GM12872 (cell line): ENCODE data around the gene IRF7.

Experiments used
- TF ChIP-seq, protein P1 (sequence below): IDR thresholded peaks from 3 replicates; pipeline ENCODE4 v1.5.1; 2011; ENCODE audit warnings: low read depth, mild to moderate bottlenecking, low read length, moderate library complexity; ENCODE audit not compliant: insufficient read depth

The IRF7 gene

GRCh38 chr11:623349-623869, 7.7 kb upstream of the IRF7 start:
- TF ChIP-seq, protein P1, sequence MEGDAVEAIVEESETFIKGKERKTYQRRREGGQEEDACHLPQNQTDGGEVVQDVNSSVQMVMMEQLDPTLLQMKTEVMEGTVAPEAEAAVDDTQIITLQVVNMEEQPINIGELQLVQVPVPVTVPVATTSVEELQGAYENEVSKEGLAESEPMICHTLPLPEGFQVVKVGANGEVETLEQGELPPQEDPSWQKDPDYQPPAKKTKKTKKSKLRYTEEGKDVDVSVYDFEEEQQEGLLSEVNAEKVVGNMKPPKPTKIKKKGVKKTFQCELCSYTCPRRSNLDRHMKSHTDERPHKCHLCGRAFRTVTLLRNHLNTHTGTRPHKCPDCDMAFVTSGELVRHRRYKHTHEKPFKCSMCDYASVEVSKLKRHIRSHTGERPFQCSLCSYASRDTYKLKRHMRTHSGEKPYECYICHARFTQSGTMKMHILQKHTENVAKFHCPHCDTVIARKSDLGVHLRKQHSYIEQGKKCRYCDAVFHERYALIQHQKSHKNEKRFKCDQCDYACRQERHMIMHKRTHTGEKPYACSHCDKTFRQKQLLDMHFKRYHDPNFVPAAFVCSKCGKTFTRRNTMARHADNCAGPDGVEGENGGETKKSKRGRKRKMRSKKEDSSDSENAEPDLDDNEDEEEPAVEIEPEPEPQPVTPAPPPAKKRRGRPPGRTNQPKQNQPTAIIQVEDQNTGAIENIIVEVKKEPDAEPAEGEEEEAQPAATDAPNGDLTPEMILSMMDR: no peak

GRCh38 chr11:621838-622237, 6.1 kb upstream of the IRF7 start:
- TF ChIP-seq, protein P1: no peak

GRCh38 chr11:620935-621814, 5.4 kb upstream of the IRF7 start:
- TF ChIP-seq, protein P1: no peak

DNA sequence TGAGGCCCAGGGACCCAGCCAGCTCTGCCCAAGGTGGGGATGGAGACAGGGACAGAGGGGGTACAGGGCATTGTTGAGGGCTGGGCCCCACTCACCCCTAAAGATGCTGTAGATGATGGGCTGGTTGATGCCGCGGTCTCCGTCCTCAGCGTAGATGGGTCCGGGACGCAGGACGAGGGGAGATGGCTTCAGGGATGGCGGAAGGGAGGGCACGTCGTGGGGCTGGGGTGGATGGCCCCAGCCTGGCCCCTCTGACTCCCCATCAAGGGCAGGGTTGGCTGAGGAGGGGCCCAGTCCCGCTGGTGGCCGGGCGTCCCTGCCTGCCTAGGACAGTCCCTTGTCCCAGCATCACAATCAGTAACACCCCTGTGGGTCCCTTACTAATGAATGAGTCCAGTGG, 4.5 kb upstream of the IRF7 start:
- TF ChIP-seq, protein P1: no peak

GRCh38 chr11:619628-620050, 3.9 kb upstream of the IRF7 start:
- TF ChIP-seq, protein P1: no peak

DNA sequence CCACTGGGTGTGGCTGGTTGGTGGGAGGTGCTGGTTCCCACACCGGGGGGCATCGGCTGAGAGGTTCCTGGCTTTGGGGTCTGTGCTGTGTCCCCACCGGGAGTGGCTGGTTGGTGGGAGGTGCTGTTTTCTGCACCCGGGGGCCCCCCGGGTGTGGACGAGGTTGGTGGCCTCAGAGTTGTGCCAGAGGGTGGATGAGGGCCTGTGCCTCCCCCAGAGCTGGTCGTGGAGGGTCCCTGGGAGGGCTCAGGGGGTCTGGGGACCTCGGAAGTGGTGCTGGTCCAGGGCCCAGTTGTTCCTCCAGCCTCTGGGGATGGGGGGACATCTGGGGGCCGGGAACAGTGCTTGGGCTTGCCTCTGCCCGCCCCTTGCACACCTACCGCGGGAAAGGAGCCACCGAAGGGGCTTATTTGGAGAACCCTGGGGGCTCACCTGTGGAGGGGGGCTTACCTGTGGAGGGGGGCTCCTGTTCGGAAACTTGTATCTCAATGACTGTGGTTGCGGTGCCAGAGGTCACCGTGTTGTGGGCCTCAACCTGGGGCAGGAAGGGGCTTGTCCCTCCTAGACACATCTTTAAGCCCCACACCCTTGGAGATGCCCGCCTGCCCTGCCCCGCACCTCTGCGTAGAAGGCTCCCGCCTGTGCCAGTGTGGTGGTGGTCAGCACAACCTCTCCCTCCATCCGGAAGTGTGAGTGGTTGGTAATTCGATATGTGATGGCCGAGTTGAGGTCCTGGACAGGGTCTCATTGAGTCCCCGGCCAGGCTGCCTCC, 3.3 kb upstream of the IRF7 start:
- TF ChIP-seq, protein P1: no peak
